ENCODE measurements around the gene LSP1.

LSP1 gene

GRCh38 chr11:1815751-1816150 lies 37.1 kb upstream of the LSP1 start:
- TF ChIP-seq CSRNP3 (CRISPR knock-in tag; IDR thresholded peaks at IDR 0.05) = no peak
- no peak for TF ChIP-seq OSR1 (CRISPR knock-in tag; IDR thresholded peaks at IDR 0.05)
- TF ChIP-seq POU6F1 (CRISPR knock-in tag; IDR thresholded peaks at IDR 0.05; ENCODE audit: borderline replicate concordance, low read depth) = no peak
- TF ChIP-seq, protein P1, sequence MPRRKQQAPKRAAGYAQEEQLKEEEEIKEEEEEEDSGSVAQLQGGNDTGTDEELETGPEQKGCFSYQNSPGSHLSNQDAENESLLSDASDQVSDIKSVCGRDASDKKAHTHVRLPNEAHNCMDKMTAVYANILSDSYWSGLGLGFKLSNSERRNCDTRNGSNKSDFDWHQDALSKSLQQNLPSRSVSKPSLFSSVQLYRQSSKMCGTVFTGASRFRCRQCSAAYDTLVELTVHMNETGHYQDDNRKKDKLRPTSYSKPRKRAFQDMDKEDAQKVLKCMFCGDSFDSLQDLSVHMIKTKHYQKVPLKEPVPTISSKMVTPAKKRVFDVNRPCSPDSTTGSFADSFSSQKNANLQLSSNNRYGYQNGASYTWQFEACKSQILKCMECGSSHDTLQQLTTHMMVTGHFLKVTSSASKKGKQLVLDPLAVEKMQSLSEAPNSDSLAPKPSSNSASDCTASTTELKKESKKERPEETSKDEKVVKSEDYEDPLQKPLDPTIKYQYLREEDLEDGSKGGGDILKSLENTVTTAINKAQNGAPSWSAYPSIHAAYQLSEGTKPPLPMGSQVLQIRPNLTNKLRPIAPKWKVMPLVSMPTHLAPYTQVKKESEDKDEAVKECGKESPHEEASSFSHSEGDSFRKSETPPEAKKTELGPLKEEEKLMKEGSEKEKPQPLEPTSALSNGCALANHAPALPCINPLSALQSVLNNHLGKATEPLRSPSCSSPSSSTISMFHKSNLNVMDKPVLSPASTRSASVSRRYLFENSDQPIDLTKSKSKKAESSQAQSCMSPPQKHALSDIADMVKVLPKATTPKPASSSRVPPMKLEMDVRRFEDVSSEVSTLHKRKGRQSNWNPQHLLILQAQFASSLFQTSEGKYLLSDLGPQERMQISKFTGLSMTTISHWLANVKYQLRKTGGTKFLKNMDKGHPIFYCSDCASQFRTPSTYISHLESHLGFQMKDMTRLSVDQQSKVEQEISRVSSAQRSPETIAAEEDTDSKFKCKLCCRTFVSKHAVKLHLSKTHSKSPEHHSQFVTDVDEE (CRISPR knock-in tag; IDR thresholded peaks at IDR 0.05) = no peak
- no peak for TF ChIP-seq GLIS3 (CRISPR knock-in tag; IDR thresholded peaks at IDR 0.05)
- no peak for TF ChIP-seq ARNTL (CRISPR knock-in tag; IDR thresholded peaks at IDR 0.05; ENCODE audit: borderline replicate concordance, low read depth)
- no peak for TF ChIP-seq ZFP3 (CRISPR knock-in tag; IDR thresholded peaks at IDR 0.05)
- no peak for TF ChIP-seq ESRRG (CRISPR knock-in tag; IDR thresholded peaks at IDR 0.05)
- TF ChIP-seq PATZ1 (CRISPR knock-in tag; IDR thresholded peaks at IDR 0.05; ENCODE audit: borderline replicate concordance) = no peak
- no peak for ATAC-seq

DNA sequence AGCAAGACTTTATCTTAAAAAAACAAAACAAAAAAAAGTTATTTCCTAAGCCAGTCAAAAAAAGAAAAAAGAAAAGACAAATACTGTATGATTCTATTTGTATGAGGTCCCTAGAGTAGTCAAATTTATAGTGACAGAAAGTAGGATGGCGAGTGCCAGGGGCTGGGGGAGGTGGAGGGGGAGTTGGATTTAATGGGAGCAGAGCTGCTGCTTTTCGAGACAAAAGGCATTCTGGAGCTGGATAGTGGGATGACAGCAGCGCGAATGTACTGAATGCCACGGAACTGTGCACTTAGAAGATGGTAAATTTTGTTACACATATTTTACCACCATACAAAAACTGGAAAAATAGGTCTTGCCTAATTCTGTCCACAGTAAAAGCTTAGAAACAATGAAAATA lies 35.9 kb upstream of the LSP1 start:
- ATAC-seq = no peak
- no peak for TF ChIP-seq GLIS3 (CRISPR knock-in tag; IDR thresholded peaks at IDR 0.05)
- no peak for TF ChIP-seq ARNTL (CRISPR knock-in tag; IDR thresholded peaks at IDR 0.05; ENCODE audit: borderline replicate concordance, low read depth)
- no peak for TF ChIP-seq OSR1 (CRISPR knock-in tag; IDR thresholded peaks at IDR 0.05)
- no peak for TF ChIP-seq BACH2 (CRISPR knock-in tag; IDR thresholded peaks at IDR 0.05; ENCODE audit: borderline replicate concordance)
- no peak for TF ChIP-seq TOX (CRISPR knock-in tag; IDR thresholded peaks at IDR 0.05; ENCODE audit: borderline replicate concordance)
- TF ChIP-seq, protein P1 (CRISPR knock-in tag; IDR thresholded peaks at IDR 0.05) = no peak
- TF ChIP-seq CSDC2 (CRISPR knock-in tag; IDR thresholded peaks at IDR 0.05) = no peak
- TF ChIP-seq ZFP30 (CRISPR knock-in tag; IDR thresholded peaks at IDR 0.05) = no peak
- no peak for TF ChIP-seq POU6F1 (CRISPR knock-in tag; IDR thresholded peaks at IDR 0.05; ENCODE audit: borderline replicate concordance, low read depth)
- TF ChIP-seq PPARA (CRISPR knock-in tag; IDR thresholded peaks at IDR 0.05; ENCODE audit: borderline replicate concordance) = no peak
- no peak for TF ChIP-seq SNAI2 (CRISPR knock-in tag; IDR thresholded peaks at IDR 0.05)
- no peak for TF ChIP-seq ZC3H10 (CRISPR knock-in tag; IDR thresholded peaks at IDR 0.05)
- no peak for TF ChIP-seq ISL1 (CRISPR knock-in tag; IDR thresholded peaks at IDR 0.05)
- no peak for TF ChIP-seq CSRNP3 (CRISPR knock-in tag; IDR thresholded peaks at IDR 0.05)
- TF ChIP-seq ZNF70 (CRISPR knock-in tag; IDR thresholded peaks at IDR 0.05) = no peak
- no peak for TF ChIP-seq ZFP3 (CRISPR knock-in tag; IDR thresholded peaks at IDR 0.05)
- TF ChIP-seq TCF4 (CRISPR knock-in tag; IDR thresholded peaks at IDR 0.05; ENCODE audit: borderline replicate concordance) = no peak
- no peak for TF ChIP-seq RARB (CRISPR knock-in tag; IDR thresholded peaks at IDR 0.05)
- TF ChIP-seq CREB5 (CRISPR knock-in tag; IDR thresholded peaks at IDR 0.05; ENCODE audit: low read depth) = no peak
- TF ChIP-seq ESRRG (CRISPR knock-in tag; IDR thresholded peaks at IDR 0.05) = no peak

Data from SK-N-SH treated with all-trans-retinoic acid at 6 μM for 48 hours (cell line).